OCI-LY1 (cell line): ENCODE measurements around the gene SPATA16.

Experiments used
- EZH2 ChIP-seq: fragments of 200-600 bp; sonication (generic), shearing (Covaris generic); IDR thresholded peaks from 2 replicates; pipeline ENCODE4 v1.8.0; 2017; ENCODE audit warnings: borderline replicate concordance, mixed run types, mild to moderate bottlenecking, antibody characterized with exemption, low read length, moderate library complexity, mixed read lengths
- TF ChIP-seq, protein P1 (sequence below): fragments of 200-600 bp; sonication (generic), shearing (Covaris generic); IDR thresholded peaks from 2 replicates; pipeline ENCODE4 v1.5.1; 2017; ENCODE audit warnings: mild to moderate bottlenecking, antibody characterized with exemption, low read length, moderate library complexity, mixed read lengths

DNA sequence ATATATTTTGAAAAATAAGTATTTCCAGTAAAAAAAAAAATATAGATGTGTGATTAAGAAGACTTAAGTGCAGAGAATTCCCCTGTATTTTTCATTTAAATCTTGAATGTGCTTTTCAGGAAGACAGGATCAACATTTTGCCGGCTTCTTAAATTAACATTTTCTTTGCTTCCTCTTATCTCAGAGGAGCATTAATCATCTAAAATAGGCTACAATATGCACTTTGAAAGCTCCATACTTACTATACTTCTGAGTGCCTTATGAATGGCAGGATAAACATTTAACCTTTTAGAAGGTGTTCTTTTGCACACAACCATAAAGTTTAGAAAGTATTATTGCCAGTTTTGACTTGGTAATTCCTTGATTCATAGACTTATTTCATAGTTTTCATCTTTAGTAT lies 226.2 kb downstream of the SPATA16 start:
- TF ChIP-seq, protein P1, sequence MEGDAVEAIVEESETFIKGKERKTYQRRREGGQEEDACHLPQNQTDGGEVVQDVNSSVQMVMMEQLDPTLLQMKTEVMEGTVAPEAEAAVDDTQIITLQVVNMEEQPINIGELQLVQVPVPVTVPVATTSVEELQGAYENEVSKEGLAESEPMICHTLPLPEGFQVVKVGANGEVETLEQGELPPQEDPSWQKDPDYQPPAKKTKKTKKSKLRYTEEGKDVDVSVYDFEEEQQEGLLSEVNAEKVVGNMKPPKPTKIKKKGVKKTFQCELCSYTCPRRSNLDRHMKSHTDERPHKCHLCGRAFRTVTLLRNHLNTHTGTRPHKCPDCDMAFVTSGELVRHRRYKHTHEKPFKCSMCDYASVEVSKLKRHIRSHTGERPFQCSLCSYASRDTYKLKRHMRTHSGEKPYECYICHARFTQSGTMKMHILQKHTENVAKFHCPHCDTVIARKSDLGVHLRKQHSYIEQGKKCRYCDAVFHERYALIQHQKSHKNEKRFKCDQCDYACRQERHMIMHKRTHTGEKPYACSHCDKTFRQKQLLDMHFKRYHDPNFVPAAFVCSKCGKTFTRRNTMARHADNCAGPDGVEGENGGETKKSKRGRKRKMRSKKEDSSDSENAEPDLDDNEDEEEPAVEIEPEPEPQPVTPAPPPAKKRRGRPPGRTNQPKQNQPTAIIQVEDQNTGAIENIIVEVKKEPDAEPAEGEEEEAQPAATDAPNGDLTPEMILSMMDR = no peak
- TF ChIP-seq EZH2 = no peak
